ENCODE measurements around the gene IGFL1. TPM values are rescaled to one million over a fixed set of nuclear protein-coding genes. Genes with fewer than 3 reads are reported as not detected.

The IGFL1 gene
- total and polyA plus RNA-seq, 2 of the 4 experiments (the other 2 are of a cell fraction) = not detected

DNA sequence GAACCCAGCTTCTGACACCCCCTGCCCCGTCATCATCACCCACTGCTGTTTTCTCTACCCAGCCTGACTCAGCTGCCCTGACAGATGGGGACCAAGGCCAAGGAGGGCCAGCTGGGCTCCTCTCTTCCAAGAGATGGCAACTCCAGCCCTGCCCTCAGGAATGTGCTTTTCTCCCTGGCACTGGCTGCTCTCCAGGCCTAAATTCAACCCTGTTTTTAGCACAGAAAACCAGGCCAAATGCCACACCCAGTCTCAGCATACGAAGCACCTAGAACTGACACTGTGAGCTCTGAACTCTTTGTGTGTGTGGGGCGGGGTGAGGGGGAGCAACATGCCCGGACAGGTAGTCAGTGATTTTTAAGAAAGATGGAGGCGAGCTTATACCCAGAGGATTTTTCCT lies 23.4 kb upstream of the IGFL1 start:
- no peak overlapping the region for H3K4ac ChIP-seq (ENCODE audit: low read depth, low read length)
- DNase-seq (no peak), ATAC-seq (ENCODE audit: low read depth) (no peak)
- no peak overlapping the region for H3K56ac ChIP-seq (ENCODE audit: extremely low read depth, insufficient read depth, low read length)
- no peak overlapping the region for H2AFZ ChIP-seq (replicated peaks; ENCODE audit: low read length, poor library complexity)
- H2AK9ac ChIP-seq (replicated peaks; ENCODE audit: low read depth, low read length, poor library complexity) = no peak overlapping the region
- TF ChIP-seq MXI1 (IDR thresholded peaks at IDR 0.05; ENCODE audit: borderline replicate concordance, low read depth, low read length) (no peak), POLR2A (IDR thresholded peaks at IDR 0.05; ENCODE audit: low read depth, low read length) (no peak), NFE2L2 (IDR thresholded peaks at IDR 0.05; ENCODE audit: low read depth, low read length) (no peak), RCOR1 (IDR thresholded peaks at IDR 0.05; ENCODE audit: insufficient replicate concordance, low read length) (no peak), RFX5 (IDR thresholded peaks at IDR 0.05; ENCODE audit: low read depth, low read length) (no peak), MAFK (IDR thresholded peaks at IDR 0.05; ENCODE audit: low read depth, low read length) (no peak), MAZ (IDR thresholded peaks at IDR 0.05; ENCODE audit: borderline replicate concordance, low read depth, low read length) (no peak)
- TF ChIP-seq, protein P1, sequence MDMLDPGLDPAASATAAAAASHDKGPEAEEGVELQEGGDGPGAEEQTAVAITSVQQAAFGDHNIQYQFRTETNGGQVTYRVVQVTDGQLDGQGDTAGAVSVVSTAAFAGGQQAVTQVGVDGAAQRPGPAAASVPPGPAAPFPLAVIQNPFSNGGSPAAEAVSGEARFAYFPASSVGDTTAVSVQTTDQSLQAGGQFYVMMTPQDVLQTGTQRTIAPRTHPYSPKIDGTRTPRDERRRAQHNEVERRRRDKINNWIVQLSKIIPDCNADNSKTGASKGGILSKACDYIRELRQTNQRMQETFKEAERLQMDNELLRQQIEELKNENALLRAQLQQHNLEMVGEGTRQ (IDR thresholded peaks at IDR 0.05; ENCODE audit: low read depth, low read length) = no peak
- no peak overlapping the region for H3K4me2 ChIP-seq (ENCODE audit: low read depth, low read length)
- ChIA-PET POLR2A (ENCODE audit: unreplicated experiment) (no interaction called here), CTCF (interaction anchor here (0.5 kb wide), 1 partner anchor 27 kb away, joined by 4 read pairs; no protein-coding TSS in a partner anchor)
- 80% methylated on average over 1 of the region's 5 CpGs; no CpG with 5 or more reads in 1 of the 2 experiments for WGBS, 2 experiments (ENCODE audit: extremely low coverage in 2 of 2, insufficient read length in 1 of 2)
- in situ Hi-C loops (cut with MboI; ENCODE audit: low sequenced_read_pairs) (no loop called here), dilution Hi-C loops (cut with HindIII; ENCODE audit: low sequenced_read_pairs, unreplicated experiment) (no loop called here), intact Hi-C loops (cut with micrococcal nuclease) (no loop called here)
- no peak overlapping the region for H3K18ac ChIP-seq (ENCODE audit: low read depth, low read length)
- H4K91ac ChIP-seq (ENCODE audit: insufficient read depth, low read depth, low read length) = no peak overlapping the region
- H2BK15ac ChIP-seq (ENCODE audit: low read depth, low read length) = no peak overlapping the region
- H3K4me1 ChIP-seq (ENCODE audit: control insufficient read depth, insufficient read depth, low read length) = no peaks in the 10 kb centered on the region
- H4K8ac ChIP-seq (ENCODE audit: low read depth in 2 of 2, low read length in 2 of 2) = no peak overlapping the region
- no peak overlapping the region for H2BK120ac ChIP-seq (ENCODE audit: low read depth, low read length)
- 0 out of 2 replicates have a peak, but pooled peaks cover 2% of the 10 kb centered on the region for H3K9me3 ChIP-seq (ENCODE audit: control insufficient read depth, insufficient read depth, low read length)
- H3K9me1 ChIP-seq (ENCODE audit: insufficient read depth, low read length) = no peaks in the 10 kb centered on the region
- H3K23ac ChIP-seq (ENCODE audit: low read depth, low read length) = no peak overlapping the region
- no peaks in the 10 kb centered on the region for H3K36me3 ChIP-seq (ENCODE audit: control insufficient read depth, insufficient read depth, low read length)
- no TSS peak for BruUV-seq (replicated peaks)
- no peak overlapping the region for H2AK5ac ChIP-seq (ENCODE audit: low read depth, low read length)
- H4K20me1 ChIP-seq (ENCODE audit: insufficient read depth, low read length) = no peaks in the 10 kb centered on the region
- no peak overlapping the region for H3K9ac ChIP-seq (ENCODE audit: low read depth, low read length)
- no peak overlapping the region for H2BK5ac ChIP-seq (ENCODE audit: low read depth, low read length, poor library complexity, severe bottlenecking)
- no peak overlapping the region for H2BK20ac ChIP-seq (ENCODE audit: low read depth, low read length)
- no peak overlapping the region for H3K4me3 ChIP-seq (ENCODE audit: insufficient read depth, low read depth, low read length)
- H4K5ac ChIP-seq (ENCODE audit: low read depth, low read length) = no peak overlapping the region
- no peak overlapping the region for H3K27ac ChIP-seq (ENCODE audit: insufficient read depth, low read length)
- H3K14ac ChIP-seq (replicated peaks; ENCODE audit: low read depth, low read length) = no peak overlapping the region
- H3K79me1 ChIP-seq (ENCODE audit: low read depth in 1 of 2, low read length in 2 of 2) = no peaks in the 10 kb centered on the region
- peaks cover 46% of the 10 kb centered on the region for H3K27me3 ChIP-seq (ENCODE audit: control insufficient read depth, insufficient read depth, low read length)
